Bronchial epithelial cell (primary cell): ENCODE results near the gene DTNBP1. TPM values are rescaled to one million over a fixed set of nuclear protein-coding genes. Genes with fewer than 3 reads are reported as not detected.

Source experiments
- DNase-seq: peaks from one replicate; pipeline ENCODE4 v3.0.0-alpha.2; 2010; ENCODE audit warnings: low read depth
- FAIRE-seq: peaks from 2 replicates; lab custom pipeline; 2011; peaks lifted over from hg19 to GRCh38; lab: Jason Lieb, UNC
- H3K27me3 ChIP-seq: 2 replicates; pipeline ENCODE4 v1.5.1; 2011; ENCODE audit warnings: low read length; ENCODE audit not compliant: control insufficient read depth, insufficient read depth
- H3K36me3 ChIP-seq: 2 replicates; pipeline ENCODE4 v1.5.1; 2011; ENCODE audit warnings: low read length; ENCODE audit not compliant: control insufficient read depth, insufficient read depth
- H3K4me3 ChIP-seq: 2 replicates; pipeline ENCODE4 v1.5.1; 2011; ENCODE audit warnings: mild to moderate bottlenecking, low read depth, low read length, control low read depth
- CTCF ChIP-seq: IDR thresholded peaks from 2 replicates; pipeline ENCODE4 v1.5.1; 2011; ENCODE audit warnings: mild to moderate bottlenecking, moderate library complexity, low read length, control low read depth, inconsistent platforms; ENCODE audit not compliant: insufficient read depth, severe bottlenecking
- total RNA-seq: library from RNA; depleted of rRNA; stranded (reverse); fragments of >200 nt; gene quantifications from 2 replicates; pipeline ENCODE4 v1.2.1, GENCODE V29; 2014

DTNBP1 gene
- total RNA-seq, 1 donor from 2014 or later: 6.3 TPM

GRCh38 chr6:15622045-15622740 lies 40.6 kb downstream of the DTNBP1 start:
- no peaks in the 10 kb centered on the region for H3K27me3 ChIP-seq
- DNase-seq (peak; percentile 62), FAIRE-seq (no peak)
- TF ChIP-seq CTCF: no peak
- no peaks in the 10 kb centered on the region for H3K36me3 ChIP-seq
- no peak overlapping the region for H3K4me3 ChIP-seq

- peak; percentile 70 for DNase-seq
- Histone ChIP-seq H3K27me3 (no peaks in the 10 kb centered on the region), H3K4me3 (no peak overlapping the region), H3K36me3 (no peaks in the 10 kb centered on the region)
- FAIRE-seq: no peak
- no peak for TF ChIP-seq CTCF
These were observed 41.4 kb downstream of the DTNBP1 start for GRCh38 chr6:15621203-15622044.

- no peak for FAIRE-seq
These were observed 42.2 kb downstream of the DTNBP1 start for GRCh38 chr6:15620611-15621010.

GRCh38 chr6:15619330-15619729 lies 43.5 kb downstream of the DTNBP1 start:
- Histone ChIP-seq H3K27me3 (no peaks in the 10 kb centered on the region), H3K4me3 (no peak overlapping the region), H3K36me3 (no peaks in the 10 kb centered on the region)
- no peak for DNase-seq
- FAIRE-seq: no peak
- TF ChIP-seq CTCF: no peak

More at GRCh38 chr6:15620611-15621010, 42.2 kb downstream of the DTNBP1 start:
- no peaks in the 10 kb centered on the region for H3K27me3 ChIP-seq
- DNase-seq: no peak
- H3K4me3 ChIP-seq: no peak overlapping the region
- no peaks in the 10 kb centered on the region for H3K36me3 ChIP-seq
- no peak for TF ChIP-seq CTCF

- TF ChIP-seq CTCF: no peak
- FAIRE-seq (no peak), DNase-seq (no peak)
- no peak overlapping the region for H3K4me3 ChIP-seq
- no peaks in the 10 kb centered on the region for H3K36me3 ChIP-seq
- no peaks in the 10 kb centered on the region for H3K27me3 ChIP-seq
These were observed 44.1 kb downstream of the DTNBP1 start for GRCh38 chr6:15618685-15619084.
